AG04450 (cell line): ENCODE measurements around the gene MYLIP. TPM values are rescaled to one million over a fixed set of nuclear protein-coding genes. Genes with fewer than 3 reads are reported as not detected.

Source experiments
- CTCF ChIA-PET: fragments of 300-600, 350-600 bp; formaldehyde crosslinking; extraction: SDS; loops from one replicate; lab custom pipeline; 2022; ENCODE audit warnings: antibody characterized with exemption, inconsistent platforms; lab: Charles Lee
- POLR2A ChIA-PET: fragments of 350-600 bp; formaldehyde crosslinking; extraction: SDS; loops from one replicate; lab custom pipeline; 2021; ENCODE audit warnings: antibody characterized with exemption, inconsistent platforms; lab: Yijun Ruan, JAX
- DNase-seq: peaks from one replicate; pipeline ENCODE4 v3.0.0-alpha.2; 2011; ENCODE audit warnings: low read depth, low spot score
- H3K27ac ChIP-seq: one replicate; pipeline ENCODE4 v1.5.1; 2012; ENCODE audit warnings: low read depth, low read length, control low read depth
- H3K27me3 ChIP-seq: one replicate; pipeline ENCODE4 v1.6.0; 2012; ENCODE audit warnings: low read length; ENCODE audit not compliant: control insufficient read depth, insufficient read depth
- H3K4me3 ChIP-seq: 2 replicates; pipeline ENCODE4 v1.5.1; 2011; ENCODE audit warnings: mild to moderate bottlenecking, low read depth, low read length, control low read depth
- H3K9me3 ChIP-seq: 2 replicates; pipeline ENCODE4 v1.5.1; 2012; ENCODE audit warnings: low read length; ENCODE audit not compliant: control insufficient read depth, insufficient read depth
- CTCF ChIP-seq: IDR thresholded peaks from 2 replicates; pipeline ENCODE4 v1.5.1; 2011; ENCODE audit warnings: low read depth, low read length, control low read depth, inconsistent platforms
- polyA plus RNA-seq: library from polyadenylated mRNA; depleted of rRNA; stranded (reverse); fragments of >200 nt; gene quantifications from 2 replicates; pipeline ENCODE4 v1.2.3, GENCODE V29; 2011

The MYLIP gene
- polyA plus RNA-seq, 1 experiment: 4.8 TPM

GRCh38 chr6:16157909-16158308, 29.0 kb downstream of the MYLIP start:
- H3K9me3 ChIP-seq: peaks cover 3% of the 10 kb centered on the region
- POLR2A ChIA-PET: no interaction called here
- DNase-seq: no peak
- no peak for TF ChIP-seq CTCF
- peaks cover 11% of the 10 kb centered on the region for H3K27me3 ChIP-seq
- no peak overlapping the region for H3K4me3 ChIP-seq
- H3K27ac ChIP-seq: no peak overlapping the region
- CTCF ChIA-PET: interaction anchor here (1.3 kb wide), 1 partner anchor 25 kb away, joined by 5 read pairs; no protein-coding TSS in a partner anchor

- peaks cover 3% of the 10 kb centered on the region for H3K9me3 ChIP-seq
- no peak overlapping the region for H3K27ac ChIP-seq
- CTCF ChIA-PET: interaction anchor here (0.8 kb wide), 1 partner anchor 467 kb away, joined by 3 read pairs; no protein-coding TSS in a partner anchor
- H3K27me3 ChIP-seq: peaks cover 11% of the 10 kb centered on the region
- no peak overlapping the region for H3K4me3 ChIP-seq
- DNase-seq: no peak
- TF ChIP-seq CTCF: no peak
- POLR2A ChIA-PET: no interaction called here
Measured at GRCh38 chr6:16158943-16159557, 30.2 kb downstream of the MYLIP start.

- Histone ChIP-seq H3K9me3 (peaks cover 3% of the 10 kb centered on the region; the same call in 1 of the 2 replicates), H3K27me3 (peaks cover 19% of the 10 kb centered on the region), H3K27ac (no peak overlapping the region), H3K4me3 (no peak overlapping the region)
- TF ChIP-seq CTCF: no peak
- ChIA-PET POLR2A (no interaction called here), CTCF (no interaction called here)
- no peak for DNase-seq
Measured at GRCh38 chr6:16160794-16161193, 31.9 kb downstream of the MYLIP start.

GRCh38 chr6:16162003-16162402, 33.1 kb downstream of the MYLIP start:
- Histone ChIP-seq H3K27me3 (peaks cover 25% of the 10 kb centered on the region), H3K27ac (no peak overlapping the region), H3K9me3 (no peaks in the 10 kb centered on the region), H3K4me3 (no peak overlapping the region)
- POLR2A ChIA-PET: no interaction called here
- DNase-seq: no peak
- CTCF ChIA-PET: interaction anchor here (2.6 kb wide), 1 partner anchor 471 kb away, joined by 9 read pairs; no protein-coding TSS in a partner anchor
- TF ChIP-seq CTCF: no peak

GRCh38 chr6:16163066-16163465, 34.2 kb downstream of the MYLIP start:
- ChIA-PET POLR2A (no interaction called here), CTCF (interaction anchor here (0.7 to 2.6 kb wide), 3 partner anchors 21 to 472 kb away, joined by 3 to 9 read pairs (median 4); no protein-coding TSS in a partner anchor)
- Histone ChIP-seq H3K27ac (no peak overlapping the region), H3K9me3 (no peaks in the 10 kb centered on the region), H3K4me3 (no peak overlapping the region), H3K27me3 (peaks cover 28% of the 10 kb centered on the region)
- TF ChIP-seq CTCF: no peak
- no peak for DNase-seq
